Measurements from ENCODE around the gene RGL1. TPM values are rescaled to one million over a fixed set of nuclear protein-coding genes. Genes with fewer than 3 reads are reported as not detected.

RGL1 gene
- total and polyA plus RNA-seq, 7 donors: 8.3 to 42.1 (median 23.8) TPM

DNA sequence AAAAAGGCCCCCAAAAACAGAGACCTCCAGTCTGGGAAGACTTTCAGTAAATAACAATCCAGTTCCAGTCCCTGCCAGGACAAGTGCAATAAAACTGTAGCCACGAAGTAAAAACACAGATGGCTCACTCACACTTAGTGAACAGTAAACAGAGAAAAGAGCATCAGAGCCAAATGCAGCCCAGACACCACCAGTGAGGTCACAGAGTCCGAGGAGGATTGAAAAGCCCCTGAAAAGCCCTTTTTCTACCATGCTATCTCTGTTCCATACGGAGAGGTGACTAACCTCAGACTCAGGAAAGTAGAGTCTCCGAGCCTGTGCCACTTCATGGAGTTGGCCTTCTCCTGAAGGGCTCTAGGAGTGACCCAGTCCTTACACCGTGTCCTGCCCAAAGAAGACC lies 148.1 kb downstream of the RGL1 start:
- Histone ChIP-seq H3K27me3 (no peaks in the 10 kb centered on the region), H3K4me1 (peaks cover 0 to 35% (median 19%) of the 10 kb centered on the region in 4 donors), H3K36me3 (peaks cover 0 to 11% (median 0%) of the 10 kb centered on the region in 4 donors), H3K9me3 (no peaks in the 10 kb centered on the region), H3K27ac (peak overlapping the region in 3 of 4 donors; percentile 65 to 74 (median 72)), H3K4me3 (no peak overlapping the region)
- intact Hi-C loops (cut with DNase I): loop anchor here (5.0 kb wide), 1 partner anchor 84 kb away; the partner anchor contains the start of gene COLGALT2
- no peak for DNase-seq
- TF ChIP-seq POLR2A (IDR thresholded peaks at IDR 0.05) (no peak), EP300 (IDR thresholded peaks at IDR 0.05) (peak in 1 of 4 donors; percentile 42), POLR2AphosphoS5 (IDR thresholded peaks at IDR 0.05) (peak in 3 of 4 donors; percentile 38 to 77 (median 70))
- TF ChIP-seq, protein P1, sequence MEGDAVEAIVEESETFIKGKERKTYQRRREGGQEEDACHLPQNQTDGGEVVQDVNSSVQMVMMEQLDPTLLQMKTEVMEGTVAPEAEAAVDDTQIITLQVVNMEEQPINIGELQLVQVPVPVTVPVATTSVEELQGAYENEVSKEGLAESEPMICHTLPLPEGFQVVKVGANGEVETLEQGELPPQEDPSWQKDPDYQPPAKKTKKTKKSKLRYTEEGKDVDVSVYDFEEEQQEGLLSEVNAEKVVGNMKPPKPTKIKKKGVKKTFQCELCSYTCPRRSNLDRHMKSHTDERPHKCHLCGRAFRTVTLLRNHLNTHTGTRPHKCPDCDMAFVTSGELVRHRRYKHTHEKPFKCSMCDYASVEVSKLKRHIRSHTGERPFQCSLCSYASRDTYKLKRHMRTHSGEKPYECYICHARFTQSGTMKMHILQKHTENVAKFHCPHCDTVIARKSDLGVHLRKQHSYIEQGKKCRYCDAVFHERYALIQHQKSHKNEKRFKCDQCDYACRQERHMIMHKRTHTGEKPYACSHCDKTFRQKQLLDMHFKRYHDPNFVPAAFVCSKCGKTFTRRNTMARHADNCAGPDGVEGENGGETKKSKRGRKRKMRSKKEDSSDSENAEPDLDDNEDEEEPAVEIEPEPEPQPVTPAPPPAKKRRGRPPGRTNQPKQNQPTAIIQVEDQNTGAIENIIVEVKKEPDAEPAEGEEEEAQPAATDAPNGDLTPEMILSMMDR (IDR thresholded peaks at IDR 0.05): no peak
- 34 to 49% methylated on average over 5 of the region's 5 CpGs for WGBS, 2 donors

DNA sequence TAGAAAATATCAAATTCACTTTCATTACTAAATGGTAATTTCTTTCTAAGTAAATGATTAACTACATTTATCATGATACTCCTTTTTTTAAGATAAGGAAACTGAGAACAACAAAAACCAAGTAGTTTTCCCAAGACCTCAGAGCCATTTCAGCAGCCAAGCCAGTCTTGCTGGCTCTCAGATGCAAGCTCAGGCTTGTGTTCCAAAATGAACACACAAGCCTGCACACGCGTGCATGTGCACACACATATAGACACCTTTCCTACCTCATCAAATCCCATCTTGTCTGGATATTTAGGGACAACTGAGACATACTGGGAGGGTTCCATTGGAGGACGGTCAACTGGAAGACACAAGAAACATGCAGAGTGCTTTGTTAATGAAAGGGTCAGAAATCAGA lies 149.6 kb downstream of the RGL1 start:
- no peak overlapping the region for H3K27ac ChIP-seq
- intact Hi-C loops (cut with DNase I): loop anchor here (5.0 kb wide), 1 partner anchor 83 kb away; the partner anchor contains the start of gene COLGALT2
- no peak for DNase-seq
- H3K4me1 ChIP-seq: peaks cover 0 to 35% (median 19%) of the 10 kb centered on the region in 4 donors
- 92 to 97% methylated on average over 3 of the region's 3 CpGs for WGBS, 2 donors
- H3K4me3 ChIP-seq: no peak overlapping the region
- no peaks in the 10 kb centered on the region for H3K9me3 ChIP-seq
- no peak for TF ChIP-seq EP300 (IDR thresholded peaks at IDR 0.05)
- TF ChIP-seq, protein P1 (IDR thresholded peaks at IDR 0.05): no peak
- TF ChIP-seq POLR2A (IDR thresholded peaks at IDR 0.05): no peak
- no peak for TF ChIP-seq POLR2AphosphoS5 (IDR thresholded peaks at IDR 0.05)
- no peaks in the 10 kb centered on the region for H3K27me3 ChIP-seq
- H3K36me3 ChIP-seq: peaks cover 0 to 7% (median 0%) of the 10 kb centered on the region in 4 donors

DNA sequence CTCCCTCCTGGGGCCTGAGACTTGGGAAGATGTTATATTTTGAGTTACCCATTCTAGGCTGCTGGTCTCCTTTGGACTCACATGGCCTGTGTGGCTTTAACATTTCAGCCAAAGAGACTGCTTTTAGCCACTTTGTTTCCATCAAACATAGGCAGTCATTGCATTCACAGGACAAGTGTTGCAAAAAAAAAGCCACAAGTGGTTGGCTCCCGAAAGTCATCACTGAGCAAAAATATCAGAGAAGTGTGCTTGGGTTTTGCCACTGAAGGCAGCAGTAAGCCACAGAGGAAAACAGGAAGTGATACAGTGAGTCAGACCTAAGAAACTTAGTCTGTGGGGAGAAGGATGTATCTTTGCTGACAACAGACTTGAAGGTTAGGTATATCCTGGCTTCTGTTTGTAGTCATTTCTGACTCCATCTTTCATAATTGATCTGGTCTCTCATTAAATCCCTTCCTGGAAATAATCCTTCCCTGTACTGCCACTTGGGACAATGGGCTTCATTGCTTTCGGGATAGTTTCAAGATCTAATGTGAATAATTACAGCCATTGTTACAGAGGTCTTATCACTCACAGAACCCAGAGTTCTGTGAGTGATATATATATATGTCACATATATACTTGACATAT lies 151.8 kb downstream of the RGL1 start:
- no peaks in the 10 kb centered on the region for H3K36me3 ChIP-seq

DNA sequence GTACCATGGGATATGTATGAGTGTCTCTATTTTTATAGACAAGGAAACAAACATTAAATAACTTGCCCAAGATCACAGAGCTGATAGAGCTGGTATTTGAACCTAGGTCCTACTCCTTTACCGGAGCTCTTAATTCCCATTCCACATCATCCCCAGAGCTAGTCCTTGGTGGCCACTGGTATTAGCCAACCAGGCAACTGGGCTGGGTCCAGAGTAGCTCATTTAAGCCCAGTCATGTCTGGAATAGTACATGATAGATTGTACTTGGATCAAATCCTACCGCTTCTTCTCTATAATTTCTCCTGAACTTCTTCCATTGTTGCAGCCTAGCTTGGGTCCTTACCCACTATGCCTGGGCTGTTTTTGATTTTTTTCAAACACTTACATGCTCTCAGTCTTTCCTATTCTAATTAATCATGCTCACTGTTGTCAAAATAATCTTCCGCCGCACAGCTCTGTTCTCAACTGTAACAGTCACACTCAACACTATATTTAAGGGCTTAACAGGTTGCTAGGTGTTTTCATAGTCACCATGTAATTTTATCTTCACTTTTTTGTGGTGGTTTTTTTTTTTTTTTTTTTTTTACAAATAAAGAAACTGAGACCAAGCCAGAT lies 152.4 kb downstream of the RGL1 start:
- no peak overlapping the region for H3K4me3 ChIP-seq
- no peaks in the 10 kb centered on the region for H3K27me3 ChIP-seq
- WGBS, 2 donors: 80 to 95% methylated on average over 4 of the region's 4 CpGs
- DNase-seq: no peak
- peaks cover 0 to 31% (median 17%) of the 10 kb centered on the region in 4 donors for H3K4me1 ChIP-seq
- TF ChIP-seq, protein P1 (IDR thresholded peaks at IDR 0.05): no peak
- TF ChIP-seq POLR2AphosphoS5 (IDR thresholded peaks at IDR 0.05) (no peak), EP300 (IDR thresholded peaks at IDR 0.05) (no peak), POLR2A (IDR thresholded peaks at IDR 0.05) (no peak)
- H3K9me3 ChIP-seq: no peaks in the 10 kb centered on the region
- peak overlapping the region in 3 of 4 donors; percentile 17 to 48 (median 33) for H3K27ac ChIP-seq
- no peaks in the 10 kb centered on the region for H3K36me3 ChIP-seq
- intact Hi-C loops (cut with DNase I): no loop called here

More for the DNA sequence above, 151.8 kb downstream of the RGL1 start:
- Histone ChIP-seq H3K4me3 (no peak overlapping the region), H3K4me1 (peaks cover 0 to 35% (median 19%) of the 10 kb centered on the region in 4 donors), H3K27ac (peak overlapping the region in 3 of 4 donors; percentile 17 to 48 (median 33)), H3K27me3 (no peaks in the 10 kb centered on the region), H3K9me3 (no peaks in the 10 kb centered on the region)
- TF ChIP-seq POLR2A (IDR thresholded peaks at IDR 0.05): no peak
- TF ChIP-seq POLR2AphosphoS5 (IDR thresholded peaks at IDR 0.05): no peak
- no peak for TF ChIP-seq EP300 (IDR thresholded peaks at IDR 0.05)
- TF ChIP-seq, protein P1 (IDR thresholded peaks at IDR 0.05): no peak
- no peak for DNase-seq
- intact Hi-C loops (cut with DNase I): no loop called here
- WGBS, 2 donors: 55 to 77% methylated on average over 2 of the region's 2 CpGs

All from sigmoid colon (tissue), 7 donors.